Gastroesophageal sphincter (tissue), 4 donors: Measurements from ENCODE around the gene RNF223. TPM values are rescaled to one million over a fixed set of nuclear protein-coding genes. Genes with fewer than 3 reads are reported as not detected.
"Not testable (repeated sequence)": the region's sequence is repeated elsewhere in the genome, so short reads cannot be mapped to it uniquely, and the experiment has no call there.

Source experiments
- ATAC-seq: fragments of 150-250 bp; one replicate; pipeline ENCODE4 v1.9.1; 2016; ENCODE audit warnings: mild to moderate bottlenecking, moderate library complexity
- H3K27ac ChIP-seq, 4 donors: fragments of 200-600 bp; sonication (generic) in 3 of 4; 1 replicate in 3 of 4; 2 replicates in 1 of 4; pipeline ENCODE4 v1.5.1; 2016 to 2019
- H3K27me3 ChIP-seq: fragments of 200-600 bp; sonication (generic); one replicate; pipeline ENCODE4 v1.5.1; 2019
- H3K36me3 ChIP-seq, 2 donors: fragments of 200-600 bp; sonication (generic); one replicate each; pipeline ENCODE4 v1.5.1; 2019; ENCODE audit warnings: control low read depth in 1 of 2
- H3K4me1 ChIP-seq, 3 donors: fragments of 200-600 bp; sonication (generic); 1 replicate in 2 of 3; 2 replicates in 1 of 3; pipeline ENCODE4 v1.5.1; 2016 to 2019; ENCODE audit warnings: control low read depth in 2 of 3
- H3K4me3 ChIP-seq, 2 donors: fragments of 200-600 bp; sonication (generic); one replicate each; pipeline ENCODE4 v1.5.1; 2019; ENCODE audit warnings: mild to moderate bottlenecking in 1 of 2, moderate library complexity in 1 of 2
- H3K9me3 ChIP-seq, 3 donors: fragments of 200-600 bp; sonication (generic); one replicate each; pipeline ENCODE4 v1.5.1; 2017 to 2019; ENCODE audit warnings: control low read depth in 2 of 3
- CTCF ChIP-seq, 4 experiments: fragments of 200-600 bp in 2 of 4; fragments of 450-650 bp in 2 of 4; sonication (generic) in 1 of 4; IDR thresholded peaks; one replicate each; pipeline ENCODE4 v1.5.1; 2017 to 2019; ENCODE audit warnings: antibody characterized with exemption in 4 of 4, mild to moderate bottlenecking in 2 of 4, moderate library complexity in 2 of 4
- EP300 ChIP-seq: sonication (generic); formaldehyde crosslinking; IDR thresholded peaks from one replicate; pipeline ENCODE4 v1.6.1; 2017; ENCODE audit warnings: antibody characterized with exemption, mild to moderate bottlenecking
- POLR2A ChIP-seq, 2 donors: fragments of 450-650 bp; IDR thresholded peaks; one replicate each; pipeline ENCODE4 v1.6.1; 2017; ENCODE audit warnings: antibody characterized with exemption in 2 of 2, mild to moderate bottlenecking in 2 of 2, moderate library complexity in 1 of 2
- POLR2AphosphoS5 ChIP-seq: sonication (generic); formaldehyde crosslinking; IDR thresholded peaks from one replicate; pipeline ENCODE4 v1.6.1; 2017; ENCODE audit warnings: antibody characterized with exemption
- WGBS, 2 donors: methylation state at CpG; one replicate each; pipeline ENCODE4 v1.1.5; 2018; ENCODE audit warnings: low coverage in 1 of 2; 5-methylcytosine and 5-hydroxymethylcytosine counted together
- total RNA-seq, 4 donors: library from RNA; depleted of rRNA; stranded (reverse); fragments of >200 nt; gene quantifications; one replicate each; pipeline ENCODE4 v1.1.0, GENCODE V29; 2016

The RNF223 gene
- total RNA-seq, 4 donors from 2014 or later: 1.1 TPM; not detected in 3

- no peak for ATAC-seq
- TF ChIP-seq POLR2A (IDR thresholded peaks at IDR 0.05): no peak
- no peak for TF ChIP-seq CTCF (IDR thresholded peaks at IDR 0.05)
- TF ChIP-seq POLR2AphosphoS5: no peak
- TF ChIP-seq EP300: no peak
- 69 to 83% methylated on average over 5 to 6 of the region's 52 CpGs for WGBS, 2 donors
- Histone ChIP-seq H3K36me3 (peaks cover 0 to 25% of the 10 kb centered on the region in 2 donors), H3K9me3 (no peaks in the 10 kb centered on the region), H3K4me3 (no peak overlapping the region), H3K27me3 (peaks cover 4% of the 10 kb centered on the region), H3K27ac (no peak overlapping the region), H3K4me1 (peaks cover 0 to 15% (median 12%) of the 10 kb centered on the region in 3 donors)
These were observed 7.5 kb upstream of the RNF223 start for GRCh38 chr1:1081311-1082238.

- H3K4me1 ChIP-seq: peaks cover 0 to 15% (median 12%) of the 10 kb centered on the region in 3 donors
- TF ChIP-seq CTCF (IDR thresholded peaks at IDR 0.05) (no peak), POLR2AphosphoS5 (no peak), EP300 (no peak), POLR2A (IDR thresholded peaks at IDR 0.05) (no peak)
- H3K4me3 ChIP-seq: no peak overlapping the region
- no peak overlapping the region for H3K27ac ChIP-seq
- ATAC-seq: no peak
- no CpG with 5 or more reads among the region's 9 CpGs for WGBS, 2 donors
- peaks cover 0 to 25% of the 10 kb centered on the region in 2 donors for H3K36me3 ChIP-seq
- no peaks in the 10 kb centered on the region for H3K9me3 ChIP-seq
- peaks cover 6% of the 10 kb centered on the region for H3K27me3 ChIP-seq
These were observed 6.8 kb upstream of the RNF223 start for GRCh38 chr1:1080951-1081310.

- Histone ChIP-seq H3K4me1 (peaks cover 0 to 15% (median 12%) of the 10 kb centered on the region in 3 donors), H3K27ac (peak overlapping the region in 1 of 4 donors; percentile 54), H3K4me3 (peak overlapping the region; percentile 1 to 42), H3K27me3 (peaks cover 13% of the 10 kb centered on the region), H3K36me3 (peaks cover 0 to 25% of the 10 kb centered on the region in 2 donors), H3K9me3 (no peaks in the 10 kb centered on the region)
- TF ChIP-seq EP300 (no peak), CTCF (IDR thresholded peaks at IDR 0.05) (no peak), POLR2A (IDR thresholded peaks at IDR 0.05) (no peak), POLR2AphosphoS5 (no peak)
- peak; percentile 60 for ATAC-seq
- 0 to 4% methylated on average over 1 to 8 of the region's 23 CpGs for WGBS, 2 donors
These were observed 6.1 kb upstream of the RNF223 start for GRCh38 chr1:1080122-1080757.

GRCh38 chr1:1079408-1080121 is 5.5 kb upstream of the RNF223 start:
- Histone ChIP-seq H3K27ac (peak overlapping the region in 1 of 4 donors; percentile 54), H3K4me3 (peak overlapping the region; percentile 1 to 42), H3K27me3 (peaks cover 20% of the 10 kb centered on the region), H3K4me1 (peaks cover 0 to 15% (median 12%) of the 10 kb centered on the region in 3 donors), H3K9me3 (no peaks in the 10 kb centered on the region), H3K36me3 (peaks cover 0 to 23% of the 10 kb centered on the region in 2 donors)
- peak; percentile 68 for ATAC-seq
- 0% methylated on average over 1 to 3 of the region's 38 CpGs for WGBS, 2 donors
- TF ChIP-seq POLR2AphosphoS5: peak; percentile 68
- no peak for TF ChIP-seq EP300

GRCh38 chr1:1077396-1077795 is 3.3 kb upstream of the RNF223 start:
- Histone ChIP-seq H3K27me3 (peaks cover 42% of the 10 kb centered on the region), H3K4me1 (peaks cover 0 to 15% (median 12%) of the 10 kb centered on the region in 3 donors)
- not testable (repeated sequence) for H3K4me3 ChIP-seq, ATAC-seq, H3K27ac ChIP-seq, H3K36me3 ChIP-seq, H3K9me3 ChIP-seq
- no CpG with 5 or more reads among the region's 21 CpGs for WGBS, 2 donors
